LNCAP (cell line): ENCODE results near the gene TPST1.

ENCODE experiments used
- TF ChIP-seq, protein P1 (sequence below): fragments of 450-650 bp; IDR thresholded peaks from 2 replicates; pipeline ENCODE4 v1.5.1; 2017; ENCODE audit warnings: mild to moderate bottlenecking

Gene TPST1

DNA sequence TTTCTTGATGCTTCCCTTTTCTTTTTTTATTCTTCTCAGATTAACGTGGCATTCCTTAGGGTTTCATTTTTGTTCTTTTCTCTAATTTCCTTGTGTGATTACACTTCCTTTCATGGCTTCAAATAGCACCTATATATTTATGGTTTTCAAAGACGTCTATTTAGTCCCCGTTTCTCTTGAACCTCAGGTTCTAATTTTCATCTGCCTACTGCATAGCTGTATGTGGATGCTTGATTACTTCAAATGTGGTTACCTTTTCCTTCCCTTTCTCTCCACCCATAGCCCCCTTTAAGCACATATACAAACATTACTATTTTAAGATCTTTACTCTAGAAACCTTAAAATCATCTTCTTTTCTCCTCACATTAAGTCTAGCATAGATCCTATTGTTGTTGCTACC is 2.4 kb downstream of the TPST1 start:
- TF ChIP-seq, protein P1, sequence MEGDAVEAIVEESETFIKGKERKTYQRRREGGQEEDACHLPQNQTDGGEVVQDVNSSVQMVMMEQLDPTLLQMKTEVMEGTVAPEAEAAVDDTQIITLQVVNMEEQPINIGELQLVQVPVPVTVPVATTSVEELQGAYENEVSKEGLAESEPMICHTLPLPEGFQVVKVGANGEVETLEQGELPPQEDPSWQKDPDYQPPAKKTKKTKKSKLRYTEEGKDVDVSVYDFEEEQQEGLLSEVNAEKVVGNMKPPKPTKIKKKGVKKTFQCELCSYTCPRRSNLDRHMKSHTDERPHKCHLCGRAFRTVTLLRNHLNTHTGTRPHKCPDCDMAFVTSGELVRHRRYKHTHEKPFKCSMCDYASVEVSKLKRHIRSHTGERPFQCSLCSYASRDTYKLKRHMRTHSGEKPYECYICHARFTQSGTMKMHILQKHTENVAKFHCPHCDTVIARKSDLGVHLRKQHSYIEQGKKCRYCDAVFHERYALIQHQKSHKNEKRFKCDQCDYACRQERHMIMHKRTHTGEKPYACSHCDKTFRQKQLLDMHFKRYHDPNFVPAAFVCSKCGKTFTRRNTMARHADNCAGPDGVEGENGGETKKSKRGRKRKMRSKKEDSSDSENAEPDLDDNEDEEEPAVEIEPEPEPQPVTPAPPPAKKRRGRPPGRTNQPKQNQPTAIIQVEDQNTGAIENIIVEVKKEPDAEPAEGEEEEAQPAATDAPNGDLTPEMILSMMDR, result no peak

DNA sequence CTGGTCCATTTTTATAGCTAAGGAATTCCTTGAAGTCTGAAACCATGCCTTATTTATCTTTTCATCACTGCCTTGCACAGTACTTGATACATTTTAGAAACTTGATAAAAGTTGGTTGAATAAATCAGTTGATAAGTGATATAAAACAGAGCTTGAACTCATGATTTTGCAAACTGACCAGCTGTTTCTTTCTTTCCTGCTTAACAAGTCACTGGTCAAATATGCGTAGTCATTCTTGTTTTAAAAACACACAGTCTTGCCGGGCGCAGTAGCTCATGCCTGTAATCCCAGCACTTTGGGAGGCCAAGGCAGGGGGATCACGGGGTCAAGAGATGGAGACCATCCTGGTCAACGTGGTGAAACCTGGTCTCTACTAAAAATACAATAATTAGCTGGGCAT is 6.3 kb downstream of the TPST1 start:
- TF ChIP-seq, protein P1, result no peak

DNA sequence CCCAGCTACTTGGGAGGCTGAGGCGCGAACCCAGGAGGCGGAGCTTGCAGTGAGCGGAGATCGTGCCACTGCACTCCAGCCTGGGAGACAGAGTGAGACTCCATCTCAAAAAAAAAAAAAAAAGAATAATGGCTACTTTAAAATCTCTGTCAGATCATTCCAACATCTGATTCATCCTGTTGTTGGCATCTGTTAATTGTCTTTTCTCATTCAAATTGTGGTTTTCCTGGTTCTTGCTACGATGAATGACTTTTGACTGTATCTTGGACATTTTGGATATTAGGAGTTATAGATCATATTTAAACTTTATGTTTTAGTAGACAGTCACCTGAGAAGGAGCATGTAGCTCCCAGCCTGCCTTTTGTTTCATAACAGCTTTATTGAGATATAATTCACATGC is 8.5 kb downstream of the TPST1 start:
- TF ChIP-seq, protein P1, result no peak

DNA sequence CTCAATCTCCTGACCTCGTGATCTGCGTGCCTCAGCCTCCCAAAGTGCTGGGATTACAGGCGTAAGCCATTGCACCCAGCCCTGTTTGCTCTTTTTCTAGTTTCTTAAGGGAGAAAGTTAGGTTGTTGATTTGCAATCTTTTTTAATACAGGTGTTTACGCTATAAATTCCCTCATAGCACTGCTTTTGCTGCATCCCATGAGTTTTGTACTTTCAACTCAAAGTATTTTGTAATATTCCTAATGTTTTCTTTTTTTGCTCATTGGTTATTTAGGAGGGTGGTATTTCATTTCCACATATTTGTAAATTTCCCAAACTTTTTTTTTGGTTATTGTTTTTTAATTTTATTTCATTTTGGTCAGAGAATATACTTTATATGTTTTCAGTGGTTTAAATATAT is 11.6 kb downstream of the TPST1 start:
- TF ChIP-seq, protein P1, result no peak

DNA sequence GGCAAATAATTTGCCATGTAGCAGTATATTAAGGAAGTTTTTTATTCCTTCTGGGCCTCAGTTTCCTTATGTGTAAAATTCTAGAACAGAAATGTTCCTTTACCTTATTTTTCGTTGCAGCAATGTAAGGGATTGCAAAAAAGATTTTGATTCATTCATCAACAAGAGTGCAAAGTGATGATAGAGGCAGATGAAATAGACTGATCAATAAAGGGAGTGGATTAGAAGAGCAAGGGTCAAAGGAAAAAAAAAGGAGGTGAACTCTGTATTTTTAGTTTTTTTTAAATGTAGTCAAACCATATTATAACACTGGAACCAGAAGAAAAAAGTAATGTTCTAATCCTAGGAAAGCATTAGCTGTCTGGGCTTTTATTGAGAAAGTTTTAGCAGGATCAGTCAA is 14.7 kb downstream of the TPST1 start:
- TF ChIP-seq, protein P1, result no peak

DNA sequence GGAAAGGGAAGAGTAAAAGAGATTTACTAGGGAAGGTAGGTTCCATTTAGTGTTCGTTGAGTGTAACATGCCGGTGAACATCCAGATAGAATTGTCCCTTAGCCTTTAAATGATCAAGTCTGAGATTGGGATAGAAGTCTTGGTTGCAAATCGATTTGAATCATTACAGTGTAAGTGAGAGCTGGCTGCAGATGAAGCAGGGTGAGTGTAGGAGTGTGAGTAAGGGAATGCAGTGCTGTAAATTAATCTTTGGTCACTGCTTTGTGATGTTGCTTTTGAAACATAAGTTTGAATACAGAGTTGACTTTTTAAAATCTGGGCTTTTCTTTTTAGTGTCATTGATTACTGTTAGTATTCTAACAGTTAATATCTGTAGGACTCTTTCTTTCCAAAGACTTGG is 16.3 kb downstream of the TPST1 start:
- TF ChIP-seq, protein P1, result no peak

DNA sequence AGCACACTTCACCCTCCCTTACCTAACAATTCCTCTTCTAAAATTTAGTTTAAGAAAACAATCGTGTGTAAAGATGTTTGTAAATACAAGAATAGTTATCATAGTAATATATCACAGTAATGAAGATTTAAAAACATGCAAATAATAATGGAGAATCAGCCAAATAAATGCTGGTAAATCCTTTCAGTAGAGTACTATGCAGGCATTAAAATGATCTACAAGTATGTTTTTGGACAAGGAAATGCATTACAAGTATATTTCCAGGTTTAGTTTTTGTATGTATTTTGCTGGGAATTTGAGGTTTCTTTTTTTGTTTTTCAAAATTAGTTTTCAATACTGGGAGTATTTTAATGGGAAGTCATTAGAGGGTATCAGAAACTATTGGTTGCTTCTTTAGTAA is 22.7 kb downstream of the TPST1 start:
- TF ChIP-seq, protein P1, result no peak

DNA sequence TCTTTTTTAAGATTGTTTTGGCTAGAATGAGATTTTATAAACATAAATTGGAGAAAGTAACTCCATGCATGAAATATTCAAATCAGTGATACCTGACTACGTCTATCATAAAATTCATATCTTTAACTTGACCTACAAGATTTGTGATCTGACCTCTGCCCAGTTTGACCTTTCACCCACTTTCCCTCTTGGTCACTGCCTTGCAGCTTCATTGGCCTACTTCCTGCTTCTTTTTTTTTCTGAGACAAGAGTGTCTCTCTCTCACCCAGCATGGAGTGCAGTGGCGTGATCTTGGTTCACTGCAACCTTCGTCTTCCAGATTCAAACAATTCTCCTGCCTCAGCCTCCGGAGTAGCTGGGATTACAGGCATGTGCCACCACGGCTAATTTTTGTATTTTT is 28.5 kb downstream of the TPST1 start:
- TF ChIP-seq, protein P1, result no peak
